Measurements from ENCODE around the gene TSPYL4. TPM values are rescaled to one million over a fixed set of nuclear protein-coding genes. Genes with fewer than 3 reads are reported as not detected.

TSPYL4 gene
- total RNA-seq, 1 donor from 2014 or later: 25.8 TPM

- no peak overlapping the region for H2AFZ ChIP-seq (ENCODE audit: low read depth, low read length)
- no peak overlapping the region for H3K4me3 ChIP-seq (ENCODE audit: insufficient read depth, low read depth, low read length)
- H4K20me1 ChIP-seq (ENCODE audit: insufficient read depth, low read length): no peaks in the 10 kb centered on the region
- peak; percentile 50 for FAIRE-seq
- Mint-ChIP-seq H3K9me3 (ENCODE audit: unreplicated experiment) (no peaks in the 10 kb centered on the region), H3K4me1 (ENCODE audit: low read depth, unreplicated experiment) (peaks cover 38% of the 10 kb centered on the region), H3K4me3 (ENCODE audit: unreplicated experiment) (no peak overlapping the region), H3K27ac (ENCODE audit: unreplicated experiment) (no peak overlapping the region), H3K36me3 (ENCODE audit: low read depth, unreplicated experiment) (peaks cover 1% of the 10 kb centered on the region), H3K27me3 (ENCODE audit: low read depth, unreplicated experiment) (no peaks in the 10 kb centered on the region)
- H3K4me2 ChIP-seq (ENCODE audit: low read length): no peak overlapping the region
- H3K27ac ChIP-seq (ENCODE audit: low read depth, low read length): no peak overlapping the region
- no peaks in the 10 kb centered on the region for H3K9me3 ChIP-seq (ENCODE audit: insufficient read depth, low read depth, low read length)
- peak; percentile 60 for DNase-seq (ENCODE audit: low read depth)
- H3K9ac ChIP-seq (ENCODE audit: low read length): no peak overlapping the region
- no peaks in the 10 kb centered on the region for H3K36me3 ChIP-seq (ENCODE audit: insufficient read depth, low read length)
- peaks cover 7% of the 10 kb centered on the region for H3K4me1 ChIP-seq (ENCODE audit: insufficient read depth, low read length)
- no peaks in the 10 kb centered on the region for H3K79me2 ChIP-seq (ENCODE audit: insufficient read depth, low read length)
- no peaks in the 10 kb centered on the region for H3K27me3 ChIP-seq (ENCODE audit: insufficient read depth, low read length)
- TF ChIP-seq EZH2 (IDR thresholded peaks at IDR 0.05; ENCODE audit: insufficient read depth, low read length) (no peak), CTCF (IDR thresholded peaks at IDR 0.05; ENCODE audit: insufficient read depth, low read depth, low read length) (no peak)
Observed at GRCh38 chr6:116206231-116206903, 47.5 kb downstream of the TSPYL4 start.

- Mint-ChIP-seq H3K36me3 (ENCODE audit: low read depth, unreplicated experiment) (peaks cover 4% of the 10 kb centered on the region), H3K4me3 (ENCODE audit: unreplicated experiment) (no peak overlapping the region), H3K9me3 (ENCODE audit: unreplicated experiment) (no peaks in the 10 kb centered on the region), H3K4me1 (ENCODE audit: low read depth, unreplicated experiment) (peaks cover 35% of the 10 kb centered on the region), H3K27ac (ENCODE audit: unreplicated experiment) (peak overlapping the region; percentile 63), H3K27me3 (ENCODE audit: low read depth, unreplicated experiment) (no peaks in the 10 kb centered on the region)
- Histone ChIP-seq H3K79me2 (ENCODE audit: insufficient read depth, low read length) (no peaks in the 10 kb centered on the region), H3K9ac (ENCODE audit: low read length) (no peak overlapping the region), H3K4me1 (ENCODE audit: insufficient read depth, low read length) (no peaks in the 10 kb centered on the region), H4K20me1 (ENCODE audit: insufficient read depth, low read length) (no peaks in the 10 kb centered on the region), H3K4me3 (ENCODE audit: insufficient read depth, low read depth, low read length) (no peak overlapping the region), H3K4me2 (ENCODE audit: low read length) (no peak overlapping the region), H2AFZ (ENCODE audit: low read depth, low read length) (no peak overlapping the region), H3K27ac (ENCODE audit: low read depth, low read length) (no peak overlapping the region), H3K36me3 (ENCODE audit: insufficient read depth, low read length) (no peaks in the 10 kb centered on the region), H3K9me3 (ENCODE audit: insufficient read depth, low read depth, low read length) (no peaks in the 10 kb centered on the region), H3K27me3 (ENCODE audit: insufficient read depth, low read length) (no peaks in the 10 kb centered on the region)
- TF ChIP-seq EZH2 (IDR thresholded peaks at IDR 0.05; ENCODE audit: insufficient read depth, low read length) (no peak), CTCF (IDR thresholded peaks at IDR 0.05; ENCODE audit: insufficient read depth, low read depth, low read length) (no peak)
- peak; percentile 19 for DNase-seq (ENCODE audit: low read depth)
- FAIRE-seq: no peak
Observed at GRCh38 chr6:116205281-116205680, 48.6 kb downstream of the TSPYL4 start.

- no peak overlapping the region for H2AFZ ChIP-seq (ENCODE audit: low read depth, low read length)
- no peaks in the 10 kb centered on the region for H3K9me3 ChIP-seq (ENCODE audit: insufficient read depth, low read depth, low read length)
- H3K27me3 ChIP-seq (ENCODE audit: insufficient read depth, low read length): no peaks in the 10 kb centered on the region
- no peak for TF ChIP-seq CTCF (IDR thresholded peaks at IDR 0.05; ENCODE audit: insufficient read depth, low read depth, low read length)
- no peak for TF ChIP-seq EZH2 (IDR thresholded peaks at IDR 0.05; ENCODE audit: insufficient read depth, low read length)
- H3K27ac ChIP-seq (ENCODE audit: low read depth, low read length): no peak overlapping the region
- Mint-ChIP-seq H3K9me3 (ENCODE audit: unreplicated experiment) (no peaks in the 10 kb centered on the region), H3K36me3 (ENCODE audit: low read depth, unreplicated experiment) (peaks cover 4% of the 10 kb centered on the region), H3K4me1 (ENCODE audit: low read depth, unreplicated experiment) (peaks cover 36% of the 10 kb centered on the region), H3K4me3 (ENCODE audit: unreplicated experiment) (no peak overlapping the region), H3K27ac (ENCODE audit: unreplicated experiment) (no peak overlapping the region), H3K27me3 (ENCODE audit: low read depth, unreplicated experiment) (no peaks in the 10 kb centered on the region)
- no peaks in the 10 kb centered on the region for H3K4me1 ChIP-seq (ENCODE audit: insufficient read depth, low read length)
- no peaks in the 10 kb centered on the region for H3K36me3 ChIP-seq (ENCODE audit: insufficient read depth, low read length)
- FAIRE-seq: no peak
- no peak for DNase-seq (ENCODE audit: low read depth)
- no peaks in the 10 kb centered on the region for H4K20me1 ChIP-seq (ENCODE audit: insufficient read depth, low read length)
- no peaks in the 10 kb centered on the region for H3K79me2 ChIP-seq (ENCODE audit: insufficient read depth, low read length)
- H3K9ac ChIP-seq (ENCODE audit: low read length): no peak overlapping the region
- no peak overlapping the region for H3K4me2 ChIP-seq (ENCODE audit: low read length)
- H3K4me3 ChIP-seq (ENCODE audit: insufficient read depth, low read depth, low read length): no peak overlapping the region
Observed at GRCh38 chr6:116201538-116201937, 52.3 kb downstream of the TSPYL4 start.
